ENCODE data around the gene EIF4A3.

The EIF4A3 gene

DNA sequence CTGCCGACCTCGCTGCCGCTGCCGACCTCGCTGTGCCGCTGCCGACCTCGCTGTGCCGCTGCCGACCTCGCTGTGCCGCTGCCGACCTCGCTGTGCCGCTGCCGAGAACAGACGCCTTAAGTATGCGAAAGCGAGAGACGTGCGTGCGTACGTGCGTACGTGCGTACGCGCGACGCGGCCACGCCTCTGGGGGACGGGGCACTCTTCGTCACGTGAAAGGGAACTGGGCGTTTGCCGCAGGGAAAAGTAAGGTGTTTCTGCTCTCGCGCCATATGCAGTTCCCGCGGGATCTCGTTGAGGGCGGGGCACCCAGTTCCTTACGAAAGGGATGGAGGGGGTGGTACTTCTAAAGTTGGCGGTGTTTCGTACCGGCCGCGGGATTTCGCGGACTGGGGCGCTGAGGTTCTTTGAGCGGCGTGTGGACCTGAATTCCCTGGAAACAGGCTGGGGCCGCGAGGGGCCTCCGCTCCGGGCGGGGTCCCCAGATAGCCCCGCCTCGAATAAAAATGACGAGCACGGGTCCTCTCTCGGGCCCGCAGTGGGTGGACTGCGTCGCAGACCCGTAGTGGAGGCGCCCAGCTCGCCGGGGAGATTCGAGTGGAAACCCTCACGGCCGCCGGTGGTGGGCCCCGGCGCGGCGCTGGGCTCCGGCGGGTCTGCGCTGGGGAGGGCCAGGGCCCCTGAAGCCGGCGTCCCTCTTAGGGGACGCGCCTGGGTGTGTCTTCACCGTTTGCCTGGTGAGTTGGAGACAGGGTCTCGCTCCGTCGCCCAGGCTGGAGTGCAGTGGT, at the start of gene EIF4A3:
Gene EIF4A3, minus strand, starts transcription at position 94 of the 788 bp plus-strand sequence. CDS start 167 bp downstream, outside the sequence.
- Histone ChIP-seq H3K4me1 (ENCODE audit: control insufficient read depth, insufficient read depth, low read length, unreplicated experiment) (peaks cover 12% of the 10 kb centered on the region), H3K36me3 (ENCODE audit: insufficient read depth, low read length) (peaks cover 13% of the 10 kb centered on the region; the same call in 1 of the 2 replicates), H3K4me3 (ENCODE audit: low read depth, low read length) (peak within 1 kb of the TSS; percentile 97), H3K27ac (ENCODE audit: low read depth, low read length) (peak within 1 kb of the TSS; percentile 62), H3K27me3 (ENCODE audit: insufficient read depth, low read length) (no peaks in the 10 kb centered on the region), H2AFZ (ENCODE audit: low read length, unreplicated experiment) (peak within 1 kb of the TSS; percentile 86), H3K79me2 (ENCODE audit: control insufficient read depth, insufficient read depth, low read length, unreplicated experiment) (peaks cover 54% of the 10 kb centered on the region)

DNA sequence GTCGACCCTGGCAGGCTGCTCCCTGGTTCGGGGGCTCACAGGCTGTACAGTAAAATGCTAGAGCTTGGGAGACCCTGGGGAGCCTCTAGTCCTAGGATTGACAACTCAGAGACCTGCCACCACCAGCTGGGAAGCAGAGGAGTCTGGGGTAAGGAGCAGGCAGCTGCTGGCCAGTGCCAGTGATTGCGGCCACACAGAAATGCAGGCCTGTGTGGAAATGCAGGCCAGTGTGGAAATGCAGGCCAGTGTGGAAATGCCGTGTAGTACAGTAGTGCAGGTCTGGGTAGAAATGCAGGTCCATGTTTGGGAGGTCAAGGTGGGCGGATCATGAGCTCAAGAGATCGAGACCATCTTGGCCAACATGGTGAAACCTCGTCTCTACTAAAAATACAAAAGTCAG, 49.7 kb upstream of the EIF4A3 start:
- Histone ChIP-seq H3K4me3 (ENCODE audit: low read depth, low read length) (no peak overlapping the region), H3K4me1 (ENCODE audit: control insufficient read depth, insufficient read depth, low read length, unreplicated experiment) (no peaks in the 10 kb centered on the region), H2AFZ (ENCODE audit: low read length, unreplicated experiment) (no peak overlapping the region), H3K79me2 (ENCODE audit: control insufficient read depth, insufficient read depth, low read length, unreplicated experiment) (no peaks in the 10 kb centered on the region), H3K36me3 (ENCODE audit: insufficient read depth, low read length) (no peaks in the 10 kb centered on the region), H3K27me3 (ENCODE audit: insufficient read depth, low read length) (no peaks in the 10 kb centered on the region), H3K27ac (ENCODE audit: low read depth, low read length) (no peak overlapping the region)

DNA sequence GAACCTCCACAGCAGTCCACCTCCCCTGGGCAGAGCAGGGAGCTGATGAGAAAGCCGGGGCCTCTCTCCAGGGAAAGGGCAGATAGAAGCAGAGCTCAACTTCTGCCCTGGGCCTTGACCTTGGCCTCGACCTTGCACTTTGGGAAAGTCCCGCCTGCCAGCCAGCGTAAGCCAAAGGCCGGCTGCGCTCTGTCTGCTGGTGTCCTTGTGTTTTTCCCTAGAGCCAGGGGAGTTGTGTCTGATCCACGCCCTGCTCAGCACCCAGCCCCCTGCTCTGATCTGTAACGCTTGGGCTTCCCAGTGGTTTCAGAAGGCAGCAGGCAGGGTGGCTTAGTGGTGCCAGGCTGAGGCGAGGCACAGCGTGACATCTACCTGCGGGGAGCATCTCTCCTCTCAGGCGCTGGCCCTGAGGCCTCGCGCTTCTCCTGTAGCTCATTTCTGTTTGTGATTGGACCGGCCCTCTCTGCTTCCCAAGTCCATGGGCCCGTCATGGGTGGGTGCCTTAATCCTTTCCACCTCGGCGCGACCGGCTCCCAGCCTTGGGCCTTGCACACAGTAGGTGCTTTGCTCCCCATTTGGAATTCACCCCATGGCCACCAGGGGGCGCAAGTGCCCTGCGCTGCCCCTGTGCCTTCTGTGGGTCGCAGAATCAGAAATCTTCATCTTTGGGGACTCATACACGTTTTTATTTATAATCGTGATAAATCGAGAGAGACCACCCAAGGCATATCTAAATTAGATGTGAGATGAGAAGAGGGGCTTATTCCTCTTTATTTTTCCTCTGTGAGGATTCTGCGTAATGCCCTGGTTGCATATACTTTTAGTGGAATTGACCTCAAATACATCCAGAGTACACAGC, 49.0 kb upstream of the EIF4A3 start:
- Histone ChIP-seq H3K4me1 (ENCODE audit: control insufficient read depth, insufficient read depth, low read length, unreplicated experiment) (no peaks in the 10 kb centered on the region), H3K36me3 (ENCODE audit: insufficient read depth, low read length) (no peaks in the 10 kb centered on the region), H3K4me3 (ENCODE audit: low read depth, low read length) (no peak overlapping the region)

DNA sequence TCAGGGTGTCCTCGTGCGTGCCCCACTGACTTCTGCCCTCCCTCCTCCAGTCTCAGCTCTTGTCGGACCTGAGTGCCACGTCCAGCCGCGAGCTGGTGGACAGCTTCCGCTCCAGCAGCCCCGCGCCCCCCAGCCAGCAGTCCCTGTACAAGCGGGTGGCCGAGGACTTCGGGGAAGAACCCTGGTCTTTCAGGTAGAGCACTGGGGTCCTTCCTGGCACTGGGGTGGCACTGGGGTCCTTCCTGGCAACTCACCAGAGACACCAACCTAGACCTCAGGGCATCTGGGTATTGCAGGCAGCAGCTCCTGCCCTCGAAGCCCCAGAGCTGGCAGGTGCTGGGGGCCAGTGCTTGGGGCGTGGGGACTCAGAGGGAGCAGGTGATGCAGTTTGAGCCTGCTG, 48.2 kb upstream of the EIF4A3 start:
- Histone ChIP-seq H3K27me3 (ENCODE audit: insufficient read depth, low read length) (no peaks in the 10 kb centered on the region), H3K36me3 (ENCODE audit: insufficient read depth, low read length) (no peaks in the 10 kb centered on the region), H3K79me2 (ENCODE audit: control insufficient read depth, insufficient read depth, low read length, unreplicated experiment) (no peaks in the 10 kb centered on the region), H2AFZ (ENCODE audit: low read length, unreplicated experiment) (no peak overlapping the region), H3K4me1 (ENCODE audit: control insufficient read depth, insufficient read depth, low read length, unreplicated experiment) (no peaks in the 10 kb centered on the region), H3K27ac (ENCODE audit: low read depth, low read length) (no peak overlapping the region), H3K4me3 (ENCODE audit: low read depth, low read length) (no peak overlapping the region)

More for the DNA sequence above, 49.0 kb upstream of the EIF4A3 start:
- H3K27ac ChIP-seq (ENCODE audit: low read depth, low read length) = no peak overlapping the region
- no peaks in the 10 kb centered on the region for H3K27me3 ChIP-seq (ENCODE audit: insufficient read depth, low read length)
- no peak overlapping the region for H2AFZ ChIP-seq (ENCODE audit: low read length, unreplicated experiment)
- H3K79me2 ChIP-seq (ENCODE audit: control insufficient read depth, insufficient read depth, low read length, unreplicated experiment) = no peaks in the 10 kb centered on the region

DNA sequence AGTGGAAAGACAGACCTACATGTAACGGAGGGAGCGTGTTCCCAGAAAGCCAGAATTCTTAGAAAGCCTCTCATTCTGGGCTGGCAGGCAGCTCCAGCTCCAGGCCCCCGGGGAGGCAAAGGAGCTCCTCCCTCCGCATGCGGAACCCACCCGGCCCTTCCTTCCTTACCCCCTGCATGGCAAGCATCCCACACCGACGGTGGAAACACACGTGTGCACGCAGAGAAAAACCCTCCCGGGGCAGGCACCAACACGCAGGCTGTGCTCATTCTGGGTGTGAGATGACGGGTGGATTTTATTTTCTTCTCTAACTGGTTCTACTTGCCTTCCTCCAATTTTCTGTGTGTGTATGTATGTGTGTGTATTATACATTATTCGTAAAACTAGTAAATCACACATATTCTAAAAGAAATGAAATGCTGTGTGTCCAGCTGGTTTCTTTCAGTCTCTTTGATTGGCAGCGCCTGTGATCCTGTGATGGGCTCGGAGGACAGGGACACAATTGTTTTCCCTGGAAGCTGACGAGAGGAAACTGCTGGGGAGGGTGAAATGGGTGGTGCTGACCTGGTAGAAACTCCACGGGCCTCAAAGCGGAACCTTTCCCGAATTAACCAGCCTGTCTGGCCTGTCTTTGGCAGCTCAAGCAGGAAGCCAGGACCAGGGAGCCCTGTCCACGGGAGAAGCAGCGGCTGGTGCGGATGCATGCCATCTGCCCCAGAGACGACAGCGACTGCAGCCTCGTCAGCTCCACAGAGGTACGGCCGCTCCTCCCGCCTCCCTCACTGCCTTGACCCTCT, 45.1 kb upstream of the EIF4A3 start:
- Histone ChIP-seq H3K4me1 (ENCODE audit: control insufficient read depth, insufficient read depth, low read length, unreplicated experiment) (peaks cover 5% of the 10 kb centered on the region), H3K79me2 (ENCODE audit: control insufficient read depth, insufficient read depth, low read length, unreplicated experiment) (no peaks in the 10 kb centered on the region), H3K36me3 (ENCODE audit: insufficient read depth, low read length) (no peaks in the 10 kb centered on the region), H3K27ac (ENCODE audit: low read depth, low read length) (no peak overlapping the region), H3K27me3 (ENCODE audit: insufficient read depth, low read length) (no peaks in the 10 kb centered on the region), H2AFZ (ENCODE audit: low read length, unreplicated experiment) (no peak overlapping the region), H3K4me3 (ENCODE audit: low read depth, low read length) (no peak overlapping the region)

DNA sequence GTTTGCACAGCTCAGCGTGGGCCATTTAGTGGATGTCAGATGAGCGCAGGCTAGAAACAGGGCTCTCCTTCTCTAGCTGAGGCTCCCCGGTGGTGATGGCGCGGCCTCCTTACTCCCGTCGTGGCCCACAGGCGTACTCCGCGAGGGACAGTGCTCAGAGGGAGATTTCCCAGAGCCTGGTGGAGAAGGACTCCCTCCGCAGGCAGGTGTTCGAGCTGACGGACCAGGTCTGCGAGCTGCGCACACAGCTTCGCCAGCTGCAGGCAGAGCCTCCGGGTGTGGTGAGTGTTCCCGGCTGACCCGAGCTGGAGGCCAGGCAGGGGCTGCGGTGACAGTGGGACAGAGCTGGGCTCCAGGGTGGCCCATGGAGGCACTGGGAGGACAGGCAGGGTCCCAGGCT, 44.3 kb upstream of the EIF4A3 start:
- no peak overlapping the region for H3K27ac ChIP-seq (ENCODE audit: low read depth, low read length)
- H3K79me2 ChIP-seq (ENCODE audit: control insufficient read depth, insufficient read depth, low read length, unreplicated experiment) = no peaks in the 10 kb centered on the region
- no peaks in the 10 kb centered on the region for H3K36me3 ChIP-seq (ENCODE audit: insufficient read depth, low read length)
- H3K27me3 ChIP-seq (ENCODE audit: insufficient read depth, low read length) = no peaks in the 10 kb centered on the region
- peaks cover 8% of the 10 kb centered on the region for H3K4me1 ChIP-seq (ENCODE audit: control insufficient read depth, insufficient read depth, low read length, unreplicated experiment)
- no peak overlapping the region for H2AFZ ChIP-seq (ENCODE audit: low read length, unreplicated experiment)
- no peak overlapping the region for H3K4me3 ChIP-seq (ENCODE audit: low read depth, low read length)

DNA sequence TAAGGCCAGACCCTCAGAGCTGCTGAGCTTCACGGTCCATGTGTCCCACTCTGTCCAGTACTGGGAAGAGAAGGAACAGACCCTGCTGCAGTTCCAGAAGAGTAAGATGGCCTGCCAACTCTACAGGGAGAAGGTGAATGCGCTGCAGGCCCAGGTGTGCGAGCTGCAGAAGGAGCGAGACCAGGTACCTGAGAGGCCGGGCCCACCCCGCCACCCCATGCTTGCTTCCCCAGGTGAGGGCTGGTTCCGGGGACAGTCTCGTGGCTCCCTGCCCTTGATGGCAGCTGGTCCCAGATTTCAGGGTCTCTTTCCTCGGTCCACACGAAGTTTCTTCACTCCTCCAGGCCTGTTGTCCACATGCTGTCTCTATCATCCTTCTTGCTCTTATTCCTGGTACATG, 43.8 kb upstream of the EIF4A3 start:
- H3K79me2 ChIP-seq (ENCODE audit: control insufficient read depth, insufficient read depth, low read length, unreplicated experiment) = no peaks in the 10 kb centered on the region
- no peak overlapping the region for H3K27ac ChIP-seq (ENCODE audit: low read depth, low read length)
- no peaks in the 10 kb centered on the region for H3K36me3 ChIP-seq (ENCODE audit: insufficient read depth, low read length)
- peaks cover 8% of the 10 kb centered on the region for H3K4me1 ChIP-seq (ENCODE audit: control insufficient read depth, insufficient read depth, low read length, unreplicated experiment)
- no peak overlapping the region for H2AFZ ChIP-seq (ENCODE audit: low read length, unreplicated experiment)
- H3K4me3 ChIP-seq (ENCODE audit: low read depth, low read length) = no peak overlapping the region
- H3K27me3 ChIP-seq (ENCODE audit: insufficient read depth, low read length) = no peaks in the 10 kb centered on the region

DNA sequence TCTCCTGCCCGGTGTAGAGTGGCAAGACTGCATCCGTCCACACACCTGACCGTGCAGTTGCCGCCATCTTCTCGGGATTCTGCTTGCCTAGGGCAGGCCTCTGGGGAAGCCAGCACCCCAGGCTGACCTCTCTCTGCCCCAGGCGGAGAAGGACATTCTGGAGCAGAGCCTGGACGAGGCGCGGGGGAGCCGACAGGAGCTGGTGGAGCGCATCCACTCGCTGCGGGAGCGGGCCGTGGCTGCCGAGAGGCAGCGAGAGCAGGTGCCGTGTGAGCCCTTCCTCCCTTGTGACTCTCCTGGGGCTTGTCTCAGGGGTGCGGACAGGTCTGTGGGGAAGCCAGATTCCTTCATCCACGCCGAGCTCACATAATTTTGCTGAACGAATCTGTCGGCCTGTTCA, 42.7 kb upstream of the EIF4A3 start:
- H3K27ac ChIP-seq (ENCODE audit: low read depth, low read length) = no peak overlapping the region
- H3K36me3 ChIP-seq (ENCODE audit: insufficient read depth, low read length) = no peaks in the 10 kb centered on the region
- H3K27me3 ChIP-seq (ENCODE audit: insufficient read depth, low read length) = no peaks in the 10 kb centered on the region
- no peak overlapping the region for H2AFZ ChIP-seq (ENCODE audit: low read length, unreplicated experiment)
- peaks cover 8% of the 10 kb centered on the region for H3K4me1 ChIP-seq (ENCODE audit: control insufficient read depth, insufficient read depth, low read length, unreplicated experiment)
- H3K79me2 ChIP-seq (ENCODE audit: control insufficient read depth, insufficient read depth, low read length, unreplicated experiment) = no peaks in the 10 kb centered on the region
- no peak overlapping the region for H3K4me3 ChIP-seq (ENCODE audit: low read depth, low read length)

DNA sequence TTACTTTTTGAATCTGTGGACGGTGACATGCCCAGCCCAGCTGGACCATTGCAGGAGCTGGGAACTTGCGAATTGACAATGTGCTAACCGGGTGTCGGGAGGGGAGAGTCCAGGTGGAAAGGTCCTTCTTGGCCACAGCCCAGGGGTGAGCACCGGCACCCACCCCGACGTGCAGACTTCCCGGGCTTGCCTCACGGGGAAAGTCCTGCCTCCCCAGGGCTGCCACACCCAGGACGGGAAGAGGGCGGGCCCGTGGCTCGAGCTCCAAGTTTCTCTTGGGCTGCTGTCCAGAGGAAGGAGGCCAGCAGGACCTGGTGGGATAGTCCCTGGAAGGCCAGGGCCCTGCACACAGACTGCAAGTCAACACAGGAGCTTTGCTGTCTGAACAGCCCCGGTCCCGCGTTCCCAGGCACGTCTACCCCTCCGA, 40.6 kb upstream of the EIF4A3 start:
- Histone ChIP-seq H2AFZ (ENCODE audit: low read length, unreplicated experiment) (peak overlapping the region; percentile 77), H3K4me1 (ENCODE audit: control insufficient read depth, insufficient read depth, low read length, unreplicated experiment) (peaks cover 8% of the 10 kb centered on the region), H3K36me3 (ENCODE audit: insufficient read depth, low read length) (no peaks in the 10 kb centered on the region), H3K27me3 (ENCODE audit: insufficient read depth, low read length) (no peaks in the 10 kb centered on the region), H3K27ac (ENCODE audit: low read depth, low read length) (peak overlapping the region; percentile 8; the same call in 1 of the 2 replicates), H3K4me3 (ENCODE audit: low read depth, low read length) (peak overlapping the region; percentile 67), H3K79me2 (ENCODE audit: control insufficient read depth, insufficient read depth, low read length, unreplicated experiment) (no peaks in the 10 kb centered on the region)

DNA sequence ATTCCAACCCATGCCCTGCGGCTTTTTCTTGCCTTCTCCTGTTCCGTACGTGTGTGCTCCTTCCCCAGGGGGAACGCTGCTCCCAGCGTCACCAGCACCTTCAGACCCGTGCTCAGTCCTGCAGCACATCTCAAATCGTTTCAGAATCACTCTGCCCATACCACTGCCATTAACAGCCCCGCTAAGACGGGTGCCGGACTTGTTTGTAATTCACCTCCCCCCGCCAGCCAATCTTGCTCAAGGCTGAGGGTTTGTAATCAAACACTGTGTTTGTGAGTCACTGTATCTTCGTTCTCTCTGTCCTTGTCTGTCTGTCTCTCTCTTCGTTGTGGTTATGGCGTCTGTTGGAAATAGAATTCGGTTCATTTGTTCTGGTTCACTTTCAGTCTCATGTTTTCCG, 40.2 kb upstream of the EIF4A3 start:
- Histone ChIP-seq H3K27me3 (ENCODE audit: insufficient read depth, low read length) (no peaks in the 10 kb centered on the region), H3K79me2 (ENCODE audit: control insufficient read depth, insufficient read depth, low read length, unreplicated experiment) (no peaks in the 10 kb centered on the region), H3K4me1 (ENCODE audit: control insufficient read depth, insufficient read depth, low read length, unreplicated experiment) (peaks cover 8% of the 10 kb centered on the region), H3K4me3 (ENCODE audit: low read depth, low read length) (peak overlapping the region; percentile 67), H2AFZ (ENCODE audit: low read length, unreplicated experiment) (peak overlapping the region; percentile 77), H3K27ac (ENCODE audit: low read depth, low read length) (peak overlapping the region; percentile 8; the same call in 1 of the 2 replicates), H3K36me3 (ENCODE audit: insufficient read depth, low read length) (no peaks in the 10 kb centered on the region)

All from ACC112 (cell line).